Progenitor cell of endocrine pancreas (in vitro differentiated cells): ENCODE data around the gene MTF1. TPM values are rescaled to one million over a fixed set of nuclear protein-coding genes. Genes with fewer than 3 reads are reported as not detected.

Source experiments
- DNase-seq: peaks from one replicate; pipeline ENCODE4 v3.0.0; 2021; ENCODE audit warnings: low spot score; ENCODE audit not compliant: unreplicated experiment
- H3K27ac Mint-ChIP-seq: 2 replicates; pipeline ENCODE4 v1.8.0; 2021; ENCODE audit warnings: mild to moderate bottlenecking, moderate library complexity, mixed read lengths
- H3K27me3 Mint-ChIP-seq: 2 replicates; pipeline ENCODE4 v1.8.0; 2021; ENCODE audit warnings: mixed read lengths
- H3K36me3 Mint-ChIP-seq: 2 replicates; pipeline ENCODE4 v1.8.0; 2022; ENCODE audit warnings: mixed read lengths; ENCODE audit not compliant: insufficient read depth
- H3K4me1 Mint-ChIP-seq: 2 replicates; pipeline ENCODE4 v1.8.0; 2021; ENCODE audit warnings: low read depth, mixed read lengths
- H3K4me3 Mint-ChIP-seq: 2 replicates; pipeline ENCODE4 v1.8.0; 2021; ENCODE audit warnings: low read depth, mild to moderate bottlenecking, moderate library complexity, mixed read lengths
- H3K9me3 Mint-ChIP-seq: 2 replicates; pipeline ENCODE4 v1.8.0; 2021; ENCODE audit warnings: low read depth, mixed read lengths
- CTCF ChIP-seq: fragments of 200-600 bp; sonication (generic); IDR thresholded peaks from one replicate; pipeline ENCODE4 v1.5.0; 2021; ENCODE audit warnings: antibody characterized with exemption, mild to moderate bottlenecking; ENCODE audit not compliant: unreplicated experiment
- total RNA-seq: library from RNA; stranded (reverse); gene quantifications from 2 replicates; pipeline ENCODE4 v1.2.1, GENCODE V29; 2021

MTF1 gene
- total RNA-seq, 1 donor from 2014 or later, result 15.3 TPM

DNA sequence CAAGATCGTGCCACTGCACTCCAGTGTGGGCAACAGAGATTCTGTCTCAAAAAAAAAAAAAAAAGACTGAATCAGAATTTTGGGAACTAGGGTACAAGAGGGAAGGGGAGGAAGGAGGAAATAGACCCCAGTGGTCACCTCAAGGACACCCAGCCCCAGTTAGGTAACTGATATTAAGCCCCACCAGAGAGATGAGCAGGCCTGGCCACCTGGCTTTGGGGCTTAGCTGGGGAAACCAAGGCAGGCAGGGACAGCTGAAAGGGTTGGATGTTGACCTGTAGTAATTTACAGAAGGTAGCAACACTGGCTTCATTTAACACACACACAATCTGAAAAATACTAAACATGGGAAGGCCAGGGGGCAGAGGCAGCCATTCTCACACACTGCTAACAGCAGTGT is 57.0 kb downstream of the MTF1 start:
- Mint-ChIP-seq H3K27me3 (no peaks in the 10 kb centered on the region), H3K4me3 (no peak overlapping the region), H3K9me3 (no peaks in the 10 kb centered on the region), H3K27ac (no peak overlapping the region), H3K36me3 (peaks cover 23% of the 10 kb centered on the region), H3K4me1 (peaks cover 5% of the 10 kb centered on the region)
- no peak for DNase-seq
- no peak for TF ChIP-seq CTCF

- Mint-ChIP-seq H3K4me3 (no peak overlapping the region), H3K27me3 (peaks cover 3% of the 10 kb centered on the region), H3K4me1 (peaks cover 5% of the 10 kb centered on the region), H3K36me3 (peaks cover 15% of the 10 kb centered on the region), H3K27ac (no peak overlapping the region), H3K9me3 (no peaks in the 10 kb centered on the region)
- TF ChIP-seq CTCF, result no peak
- no peak for DNase-seq
These were observed 61.5 kb downstream of the MTF1 start for GRCh38 chr1:37797750-37798345.

- Mint-ChIP-seq H3K4me1 (peaks cover 10% of the 10 kb centered on the region), H3K27ac (no peak overlapping the region), H3K27me3 (peaks cover 3% of the 10 kb centered on the region), H3K4me3 (peak overlapping the region; percentile 74), H3K9me3 (no peaks in the 10 kb centered on the region), H3K36me3 (peaks cover 7% of the 10 kb centered on the region)
- no peak for TF ChIP-seq CTCF
- peak; percentile 68 for DNase-seq
These were observed 63.9 kb downstream of the MTF1 start for GRCh38 chr1:37795340-37796125.

DNA sequence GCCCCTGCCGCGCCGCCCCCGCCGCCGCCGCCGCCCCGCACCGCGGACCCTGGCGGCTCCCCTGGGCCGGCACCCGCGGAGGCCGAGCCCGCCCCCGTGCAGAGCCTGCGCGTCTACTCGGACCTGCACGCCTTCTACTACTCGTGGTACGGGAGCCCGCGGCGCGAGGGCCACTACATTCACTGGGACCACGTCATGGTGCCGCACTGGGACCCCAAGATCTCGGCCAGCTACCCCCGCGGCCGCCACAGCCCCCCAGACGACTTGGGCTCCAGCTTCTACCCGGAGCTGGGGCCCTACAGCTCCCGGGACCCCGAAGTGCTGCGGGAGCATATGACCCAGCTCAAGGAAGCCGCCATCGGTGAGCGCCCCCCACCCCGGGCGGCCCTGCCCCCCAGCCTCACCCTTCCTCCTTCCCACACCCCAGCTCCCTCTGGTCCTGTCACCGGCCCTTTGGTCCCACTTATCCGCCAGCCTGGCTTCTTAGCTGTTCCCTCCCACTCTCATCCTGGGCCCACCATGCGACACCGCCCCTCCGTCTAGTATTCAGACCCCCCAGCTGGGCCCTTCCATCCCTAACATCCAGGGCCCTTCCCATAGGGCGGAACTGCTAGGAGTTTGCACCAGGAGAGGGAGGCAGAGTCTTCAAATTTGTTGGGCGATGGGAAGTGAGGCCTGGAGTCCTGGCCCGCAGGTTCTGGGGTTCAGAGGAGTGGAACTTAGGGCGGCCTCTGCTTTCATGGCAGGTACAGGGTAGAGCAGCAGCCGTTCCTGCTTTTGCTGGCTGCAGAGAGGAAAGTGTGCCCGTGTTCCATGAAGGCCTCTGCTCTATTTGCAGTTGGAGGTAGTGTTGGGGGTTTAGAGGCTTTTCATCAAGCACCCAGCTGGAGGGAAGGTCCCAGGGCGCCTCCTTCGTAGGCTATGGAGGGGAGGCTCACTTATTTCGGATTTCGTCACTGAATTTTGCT is 64.7 kb downstream of the MTF1 start:
- no peak for TF ChIP-seq CTCF
- Mint-ChIP-seq H3K36me3 (peaks cover 6% of the 10 kb centered on the region), H3K27me3 (peaks cover 3% of the 10 kb centered on the region), H3K27ac (peak overlapping the region; percentile 84), H3K4me3 (peak overlapping the region; percentile 74), H3K4me1 (peaks cover 17% of the 10 kb centered on the region), H3K9me3 (no peaks in the 10 kb centered on the region)
- DNase-seq, result no peak

DNA sequence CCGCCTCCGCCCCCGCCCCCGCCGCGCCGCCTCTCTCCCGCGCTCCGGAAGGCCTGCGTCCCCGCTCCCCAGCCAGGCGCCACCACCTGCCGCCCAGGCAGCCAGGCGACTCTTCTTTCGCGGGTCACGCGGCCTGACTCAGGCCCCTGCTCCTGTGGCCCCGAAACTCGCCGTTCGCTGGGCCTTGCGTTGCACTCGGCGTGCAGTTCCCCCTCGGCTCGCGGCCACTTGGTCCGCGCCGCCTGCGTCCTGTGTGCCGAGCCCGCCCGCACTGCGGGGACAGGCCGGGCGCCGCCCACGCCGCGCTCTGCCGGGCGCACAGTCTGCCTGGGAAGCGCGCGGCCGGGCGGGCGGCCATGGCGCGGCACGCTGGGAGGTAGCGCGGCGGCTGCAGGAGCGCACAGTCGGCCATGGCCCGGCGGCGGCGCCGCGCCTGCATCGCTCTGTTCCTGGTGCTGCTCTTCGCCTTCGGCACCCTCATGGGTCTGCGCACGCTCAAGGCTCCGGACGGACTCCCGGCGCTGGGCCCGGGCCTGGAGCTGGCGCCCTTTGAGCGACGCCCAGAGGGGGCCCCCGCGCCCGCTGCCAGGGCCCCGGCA is 65.5 kb downstream of the MTF1 start, which contains the start of gene MANEAL:
Gene MANEAL, plus strand, starts transcription at position 75 of the 599 bp plus-strand sequence. Its CDS starts 336 bp downstream, at position 411.
- Mint-ChIP-seq H3K9me3 (no peaks in the 10 kb centered on the region), H3K27ac (no peak within 1 kb of the TSS), H3K27me3 (peaks cover 3% of the 10 kb centered on the region), H3K36me3 (peaks cover 5% of the 10 kb centered on the region), H3K4me1 (peaks cover 17% of the 10 kb centered on the region), H3K4me3 (peak within 1 kb of the TSS; percentile 74)
- DNase-seq, result peak; percentile 43
- TF ChIP-seq CTCF, result no peak
